Ramos (cell line): Measurements from ENCODE around the gene PRKCH.

ENCODE experiments used
- in situ Hi-C: fragments of 300-500 bp; cut with MboI; formaldehyde crosslinking; loops from one replicate; pipeline ENCODE4 v1.14.3; 2022; ENCODE audit warnings: low sequenced_read_pairs; ENCODE audit not compliant: unreplicated experiment

PRKCH gene

GRCh38 chr14:61443481-61443880 lies 122.1 kb downstream of the PRKCH start:
- in situ Hi-C loops: no loop called here

GRCh38 chr14:61444215-61444768 lies 122.9 kb downstream of the PRKCH start:
- in situ Hi-C loops: no loop called here

- in situ Hi-C loops: loop anchor here (10.0 kb wide), 1 partner anchor 673 kb away; no protein-coding TSS in a partner anchor
These were observed 130.1 kb downstream of the PRKCH start for GRCh38 chr14:61451491-61451890.

GRCh38 chr14:61451891-61452400 lies 130.6 kb downstream of the PRKCH start:
- in situ Hi-C loops: loop anchor here (10.0 kb wide), 1 partner anchor 673 kb away; no protein-coding TSS in a partner anchor

- in situ Hi-C loops: loop anchor here (10.0 kb wide), 1 partner anchor 672 kb away; no protein-coding TSS in a partner anchor
These were observed 131.1 kb downstream of the PRKCH start for GRCh38 chr14:61452452-61452851.

GRCh38 chr14:61453103-61453767 lies 131.9 kb downstream of the PRKCH start:
- in situ Hi-C loops: loop anchor here (10.0 kb wide), 1 partner anchor 672 kb away; no protein-coding TSS in a partner anchor

GRCh38 chr14:61454545-61454944 lies 133.2 kb downstream of the PRKCH start:
- in situ Hi-C loops: loop anchor here (10.0 kb wide), 1 partner anchor 670 kb away; no protein-coding TSS in a partner anchor

- in situ Hi-C loops: loop anchor here (5.0 to 10.0 kb wide), 2 partner anchors 382 to 669 kb away; no protein-coding TSS in a partner anchor
These were observed 134.0 kb downstream of the PRKCH start for GRCh38 chr14:61455351-61455750.

- in situ Hi-C loops: loop anchor here (5.0 to 10.0 kb wide), 2 partner anchors 381 to 668 kb away; no protein-coding TSS in a partner anchor
These were observed 135.3 kb downstream of the PRKCH start for GRCh38 chr14:61456720-61457119.

GRCh38 chr14:61458766-61459165 lies 137.4 kb downstream of the PRKCH start:
- in situ Hi-C loops: loop anchor here (5.0 to 10.0 kb wide), 2 partner anchors 379 to 666 kb away; no protein-coding TSS in a partner anchor

- in situ Hi-C loops: loop anchor here (5.0 to 10.0 kb wide), 2 partner anchors 378 to 666 kb away; no protein-coding TSS in a partner anchor
These were observed 137.8 kb downstream of the PRKCH start for GRCh38 chr14:61459229-61459628.

GRCh38 chr14:61460063-61460462 lies 138.7 kb downstream of the PRKCH start:
- in situ Hi-C loops: loop anchor here (5.0 kb wide), 1 partner anchor 267 kb away; no protein-coding TSS in a partner anchor

GRCh38 chr14:61460718-61461611 lies 139.6 kb downstream of the PRKCH start:
- in situ Hi-C loops: loop anchor here (5.0 kb wide), 1 partner anchor 266 kb away; no protein-coding TSS in a partner anchor

- in situ Hi-C loops: loop anchor here (5.0 kb wide), 1 partner anchor 265 kb away; no protein-coding TSS in a partner anchor
These were observed 140.5 kb downstream of the PRKCH start for GRCh38 chr14:61461808-61462275.

- in situ Hi-C loops: loop anchor here (5.0 kb wide), 1 partner anchor 265 kb away; no protein-coding TSS in a partner anchor
These were observed 141.3 kb downstream of the PRKCH start for GRCh38 chr14:61462566-61463193.

- in situ Hi-C loops: loop anchor here (5.0 kb wide), 1 partner anchor 264 kb away; no protein-coding TSS in a partner anchor
These were observed 142.4 kb downstream of the PRKCH start for GRCh38 chr14:61463664-61464285.

- in situ Hi-C loops: loop anchor here (5.0 kb wide), 1 partner anchor 263 kb away; no protein-coding TSS in a partner anchor
These were observed 143.4 kb downstream of the PRKCH start for GRCh38 chr14:61464539-61465320.
